ENCODE data around the gene BMP5. TPM values are rescaled to one million over a fixed set of nuclear protein-coding genes. Genes with fewer than 3 reads are reported as not detected.

BMP5 gene
- total RNA-seq, 2 experiments from 2014 or later, result not detected

DNA sequence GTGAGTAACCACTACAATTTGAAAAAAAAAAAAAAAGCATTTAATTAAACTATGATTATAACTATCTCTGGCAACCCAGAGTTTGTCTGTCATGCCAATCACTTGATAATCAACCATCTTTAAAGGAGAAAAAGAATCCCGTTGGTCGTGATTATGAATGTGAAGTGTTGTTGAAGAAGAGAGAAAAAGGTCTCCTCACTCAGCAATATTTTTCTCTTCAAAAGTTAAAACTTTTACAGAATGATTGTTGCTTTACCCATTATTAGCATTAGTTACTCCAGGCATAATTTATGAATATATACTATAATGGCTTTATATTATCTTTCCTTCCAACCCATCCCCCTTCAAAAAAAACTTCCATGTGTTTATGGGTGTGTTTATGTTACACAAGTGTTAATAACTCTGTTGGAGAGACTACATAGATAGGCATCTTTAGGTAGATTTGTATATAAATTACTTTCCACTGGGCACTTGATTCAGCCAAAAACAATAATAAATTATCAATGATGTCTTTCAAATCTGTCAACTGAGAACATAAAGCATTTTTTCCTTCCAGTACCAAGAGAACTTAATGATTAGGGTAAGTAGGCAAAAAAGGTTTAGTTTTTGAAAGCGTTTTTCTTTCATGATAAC, 5.1 kb downstream of the BMP5 start:
- no peak for DNase-seq
- Mint-ChIP-seq H3K9me3 (peaks cover 2% of the 10 kb centered on the region), H3K4me3 (no peak overlapping the region), H3K36me3 (ENCODE audit: low read depth) (no peaks in the 10 kb centered on the region), H3K27me3 (no peaks in the 10 kb centered on the region), H3K27ac (no peak overlapping the region), H3K4me1 (ENCODE audit: low read depth) (no peaks in the 10 kb centered on the region)
- intact Hi-C loops (cut with micrococcal nuclease), result no loop called here
- no peak for ATAC-seq
- CTCF ChIA-PET, result no interaction called here
- TF ChIP-seq, protein P1, sequence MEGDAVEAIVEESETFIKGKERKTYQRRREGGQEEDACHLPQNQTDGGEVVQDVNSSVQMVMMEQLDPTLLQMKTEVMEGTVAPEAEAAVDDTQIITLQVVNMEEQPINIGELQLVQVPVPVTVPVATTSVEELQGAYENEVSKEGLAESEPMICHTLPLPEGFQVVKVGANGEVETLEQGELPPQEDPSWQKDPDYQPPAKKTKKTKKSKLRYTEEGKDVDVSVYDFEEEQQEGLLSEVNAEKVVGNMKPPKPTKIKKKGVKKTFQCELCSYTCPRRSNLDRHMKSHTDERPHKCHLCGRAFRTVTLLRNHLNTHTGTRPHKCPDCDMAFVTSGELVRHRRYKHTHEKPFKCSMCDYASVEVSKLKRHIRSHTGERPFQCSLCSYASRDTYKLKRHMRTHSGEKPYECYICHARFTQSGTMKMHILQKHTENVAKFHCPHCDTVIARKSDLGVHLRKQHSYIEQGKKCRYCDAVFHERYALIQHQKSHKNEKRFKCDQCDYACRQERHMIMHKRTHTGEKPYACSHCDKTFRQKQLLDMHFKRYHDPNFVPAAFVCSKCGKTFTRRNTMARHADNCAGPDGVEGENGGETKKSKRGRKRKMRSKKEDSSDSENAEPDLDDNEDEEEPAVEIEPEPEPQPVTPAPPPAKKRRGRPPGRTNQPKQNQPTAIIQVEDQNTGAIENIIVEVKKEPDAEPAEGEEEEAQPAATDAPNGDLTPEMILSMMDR (IDR thresholded peaks at IDR 0.05), result no peak
- POLR2A ChIA-PET, result no interaction called here

DNA sequence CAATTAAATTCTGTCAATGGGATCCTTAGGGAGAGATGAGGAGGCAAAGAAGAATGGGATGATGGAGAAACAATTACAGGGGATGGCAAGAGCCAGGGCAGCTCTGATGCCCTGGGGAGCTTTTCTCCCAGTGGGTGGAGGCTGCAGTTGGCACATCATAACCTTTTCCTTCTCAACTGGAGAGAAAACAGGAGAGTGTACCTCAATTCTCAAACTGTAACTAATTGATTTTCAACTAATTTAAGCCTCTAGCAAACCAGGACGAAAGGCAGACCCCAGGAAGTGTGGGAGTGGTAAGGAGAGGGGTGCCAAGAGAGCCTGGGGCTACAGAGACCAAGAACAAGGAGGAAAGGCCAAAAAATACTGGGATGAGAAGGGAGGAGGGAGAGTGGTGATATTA, 5.7 kb downstream of the BMP5 start:
- DNase-seq, result no peak
- intact Hi-C loops (cut with micrococcal nuclease), result no loop called here
- H3K9me3 Mint-ChIP-seq, result peaks cover 2% of the 10 kb centered on the region
- no peak for ATAC-seq
- CTCF ChIA-PET, result no interaction called here
- no peaks in the 10 kb centered on the region for H3K36me3 Mint-ChIP-seq (ENCODE audit: low read depth)
- H3K27ac Mint-ChIP-seq, result no peak overlapping the region
- POLR2A ChIA-PET, result no interaction called here
- H3K4me3 Mint-ChIP-seq, result no peak overlapping the region
- no peaks in the 10 kb centered on the region for H3K4me1 Mint-ChIP-seq (ENCODE audit: low read depth)
- H3K27me3 Mint-ChIP-seq, result no peaks in the 10 kb centered on the region
- TF ChIP-seq, protein P1 (IDR thresholded peaks at IDR 0.05), result no peak

DNA sequence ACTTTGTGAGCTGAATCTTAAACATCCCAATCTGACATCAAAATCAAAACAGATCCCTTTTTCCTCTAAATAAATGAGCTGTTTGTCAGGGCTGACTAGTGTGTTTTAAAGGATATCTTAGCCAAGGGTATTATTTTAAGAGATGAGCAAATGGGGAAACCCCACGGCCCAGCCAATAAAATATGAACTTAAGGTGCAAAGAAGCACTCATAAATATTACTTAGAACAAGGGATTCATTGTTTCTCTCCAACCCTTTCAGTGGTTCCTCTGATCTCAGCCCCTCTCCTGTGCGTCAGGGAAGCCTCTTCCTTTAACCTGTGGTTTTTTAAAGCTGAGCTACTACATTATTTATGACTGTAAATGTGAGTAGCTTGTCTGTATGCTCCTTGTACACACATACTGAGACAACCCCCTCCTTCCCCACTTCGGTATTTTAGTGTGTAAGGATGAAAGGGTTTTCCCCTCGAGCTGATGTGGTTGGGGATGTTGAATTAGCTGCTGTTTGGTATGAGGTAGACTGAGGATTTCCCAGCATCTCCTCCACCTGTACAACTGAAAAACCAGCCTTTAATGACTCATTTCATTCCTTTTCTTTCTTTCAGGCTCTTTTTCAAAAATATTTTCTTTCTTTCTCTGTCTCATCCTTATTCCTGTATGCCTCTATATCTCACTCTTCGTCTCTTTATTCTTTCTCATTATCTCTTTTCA, 6.5 kb downstream of the BMP5 start:
- DNase-seq (peak; percentile 29), ATAC-seq (peak; percentile 93)
- peaks cover 2% of the 10 kb centered on the region for H3K9me3 Mint-ChIP-seq
- no peaks in the 10 kb centered on the region for H3K36me3 Mint-ChIP-seq (ENCODE audit: low read depth)
- no peak overlapping the region for H3K27ac Mint-ChIP-seq
- no peak overlapping the region for H3K4me3 Mint-ChIP-seq
- CTCF ChIA-PET, result no interaction called here
- H3K4me1 Mint-ChIP-seq (ENCODE audit: low read depth), result no peaks in the 10 kb centered on the region
- TF ChIP-seq, protein P1 (IDR thresholded peaks at IDR 0.05), result no peak
- intact Hi-C loops (cut with micrococcal nuclease), result no loop called here
- POLR2A ChIA-PET, result no interaction called here
- H3K27me3 Mint-ChIP-seq, result no peaks in the 10 kb centered on the region

DNA sequence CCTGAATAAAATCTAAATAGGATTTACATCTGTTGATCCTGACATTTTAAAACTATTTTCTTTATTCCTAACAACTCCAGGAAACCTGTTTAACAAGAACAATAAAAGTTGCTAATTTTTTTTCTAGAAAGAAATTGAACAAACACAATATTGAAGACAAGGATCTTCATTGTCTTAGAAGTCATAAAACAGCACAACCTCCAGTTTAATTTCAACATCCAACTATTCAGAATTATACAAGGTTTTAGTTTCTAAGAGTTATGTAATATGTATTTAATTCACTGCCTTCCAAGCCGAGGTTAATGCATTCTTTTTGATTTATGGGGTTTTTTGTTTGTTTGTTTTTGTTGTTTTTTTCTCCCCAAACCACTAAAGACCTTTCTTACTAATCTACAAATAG, 7.2 kb downstream of the BMP5 start:
- H3K27ac Mint-ChIP-seq, result no peak overlapping the region
- ChIA-PET POLR2A (no interaction called here), CTCF (no interaction called here)
- ATAC-seq, result no peak
- TF ChIP-seq, protein P1 (IDR thresholded peaks at IDR 0.05), result no peak
- H3K36me3 Mint-ChIP-seq (ENCODE audit: low read depth), result no peaks in the 10 kb centered on the region
- no peak for DNase-seq
- H3K4me1 Mint-ChIP-seq (ENCODE audit: low read depth), result no peaks in the 10 kb centered on the region
- H3K4me3 Mint-ChIP-seq, result no peak overlapping the region
- peaks cover 2% of the 10 kb centered on the region for H3K9me3 Mint-ChIP-seq
- intact Hi-C loops (cut with micrococcal nuclease), result no loop called here
- no peaks in the 10 kb centered on the region for H3K27me3 Mint-ChIP-seq

DNA sequence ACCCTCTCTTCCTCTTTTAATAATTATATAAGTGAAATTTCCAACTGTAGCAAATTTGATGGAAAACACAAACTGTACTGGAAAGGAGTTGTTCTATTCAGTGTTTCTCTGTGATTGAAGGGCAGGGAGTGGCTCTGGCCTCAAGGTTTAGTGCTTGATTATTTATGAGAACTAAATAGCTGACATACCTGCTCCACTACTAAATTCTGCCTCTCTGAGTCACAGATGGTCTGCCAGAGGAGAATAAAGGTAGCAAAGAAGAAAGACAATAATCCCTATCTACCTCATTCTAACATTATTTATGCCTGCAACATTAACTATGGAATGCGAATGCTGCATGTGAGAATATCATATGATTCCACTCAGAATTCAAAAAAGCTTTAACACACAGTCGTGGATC, 9.3 kb downstream of the BMP5 start:
- intact Hi-C loops (cut with micrococcal nuclease), result no loop called here
- POLR2A ChIA-PET, result no interaction called here
- no peak overlapping the region for H3K4me3 Mint-ChIP-seq
- CTCF ChIA-PET, result no interaction called here
- no peaks in the 10 kb centered on the region for H3K27me3 Mint-ChIP-seq
- TF ChIP-seq, protein P1 (IDR thresholded peaks at IDR 0.05), result no peak
- H3K9me3 Mint-ChIP-seq, result peaks cover 3% of the 10 kb centered on the region
- ATAC-seq (no peak), DNase-seq (no peak)
- no peaks in the 10 kb centered on the region for H3K36me3 Mint-ChIP-seq (ENCODE audit: low read depth)
- no peaks in the 10 kb centered on the region for H3K4me1 Mint-ChIP-seq (ENCODE audit: low read depth)
- H3K27ac Mint-ChIP-seq, result no peak overlapping the region
